Nephron progenitor cell (in vitro differentiated cells): Measurements from ENCODE around the gene TAF4.
"Not testable (repeated sequence)": the region's sequence is repeated elsewhere in the genome, so short reads cannot be mapped to it uniquely, and the experiment has no call there.

Experiments used
- DNase-seq: peaks from one replicate; pipeline ENCODE4 v3.0.0; 2021
- H3K27ac Mint-ChIP-seq: 2 replicates; pipeline ENCODE4 v1.8.0; 2021; ENCODE audit warnings: mild to moderate bottlenecking, moderate library complexity, mixed read lengths
- H3K27me3 Mint-ChIP-seq: 2 replicates; pipeline ENCODE4 v1.8.0; 2021; ENCODE audit warnings: mild to moderate bottlenecking, low read depth, mixed read lengths; ENCODE audit not compliant: poor library complexity
- H3K36me3 Mint-ChIP-seq: 2 replicates; pipeline ENCODE4 v1.8.0; 2021; ENCODE audit warnings: low read depth, mixed read lengths
- H3K4me1 Mint-ChIP-seq: 2 replicates; pipeline ENCODE4 v1.8.0; 2021; ENCODE audit warnings: mixed read lengths
- H3K4me3 Mint-ChIP-seq: 2 replicates; pipeline ENCODE4 v1.8.0; 2021; ENCODE audit warnings: mild to moderate bottlenecking, moderate library complexity, mixed read lengths
- H3K9me3 Mint-ChIP-seq: 2 replicates; pipeline ENCODE4 v1.8.0; 2021; ENCODE audit warnings: mild to moderate bottlenecking, moderate library complexity, mixed read lengths
- CTCF ChIP-seq: fragments of 200-600 bp; sonication (generic); IDR thresholded peaks from 2 replicates; pipeline ENCODE4 v1.5.0; 2021; ENCODE audit warnings: antibody characterized with exemption

The TAF4 gene

DNA sequence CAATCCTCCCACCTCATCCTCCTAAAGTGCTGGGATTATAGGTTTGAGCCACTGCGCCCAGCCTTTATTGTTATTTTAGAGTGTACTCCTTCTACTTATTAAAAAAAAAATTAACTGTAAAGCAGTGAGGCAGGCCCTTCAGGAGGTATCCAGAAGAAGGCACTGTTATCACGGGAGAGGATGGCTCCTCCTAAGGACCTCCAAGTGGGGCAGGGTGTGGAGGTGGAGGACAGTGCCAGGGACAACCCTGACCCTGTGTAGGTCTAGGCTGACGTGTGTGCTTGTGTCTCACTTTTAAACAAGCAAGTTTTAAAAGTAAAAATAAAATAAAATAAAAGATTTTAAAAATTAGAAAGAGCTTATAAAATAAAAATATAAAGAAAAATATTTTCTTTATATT is 23.7 kb upstream of the TAF4 start:
- no peaks in the 10 kb centered on the region for H3K36me3 Mint-ChIP-seq
- DNase-seq = no peak
- peaks cover 14% of the 10 kb centered on the region for H3K9me3 Mint-ChIP-seq
- H3K4me3 Mint-ChIP-seq = no peak overlapping the region
- peaks cover 33% of the 10 kb centered on the region for H3K27me3 Mint-ChIP-seq
- H3K27ac Mint-ChIP-seq = no peak overlapping the region
- no peak for TF ChIP-seq CTCF
- H3K4me1 Mint-ChIP-seq = no peaks in the 10 kb centered on the region

DNA sequence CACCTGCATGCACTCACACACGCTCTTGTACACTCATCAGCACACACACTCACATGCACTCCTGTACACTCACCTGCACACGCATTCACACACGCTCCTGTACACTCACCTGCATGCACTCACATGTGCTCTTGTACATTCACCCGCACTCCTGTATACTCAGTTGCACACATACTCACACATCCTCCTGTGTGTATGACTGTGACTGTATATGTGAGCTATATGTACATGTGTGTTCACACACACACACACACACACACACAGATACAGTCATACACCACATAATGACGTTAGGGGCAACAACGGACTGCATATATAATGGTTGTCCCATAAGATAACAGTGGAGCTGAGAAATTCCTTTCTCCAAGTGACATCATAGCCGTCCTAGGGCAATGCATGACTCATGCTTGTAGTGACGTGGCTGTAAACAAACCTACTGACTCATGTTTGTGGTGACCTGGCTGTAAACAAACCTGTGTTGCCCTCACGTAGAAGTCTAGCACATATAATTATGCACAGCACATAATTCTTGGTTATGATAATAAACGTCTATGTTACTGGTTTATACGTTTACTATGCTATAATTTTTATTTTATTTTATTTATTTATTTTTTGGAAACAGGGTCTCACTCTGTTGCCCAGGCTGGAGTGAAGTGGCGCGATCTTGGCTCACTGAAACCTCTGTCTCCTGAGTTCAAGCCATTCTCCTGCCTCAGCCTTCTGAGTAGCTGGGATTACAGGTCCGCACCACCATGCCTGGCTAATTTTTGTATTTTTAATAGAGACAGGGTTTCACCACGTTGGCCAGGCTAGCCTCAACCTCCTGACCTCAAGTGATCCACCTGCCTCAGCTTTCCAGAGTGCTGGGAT is 22.8 kb upstream of the TAF4 start:
- Mint-ChIP-seq H3K27me3 (peaks cover 37% of the 10 kb centered on the region), H3K4me3 (no peak overlapping the region), H3K4me1 (no peaks in the 10 kb centered on the region), H3K9me3 (peaks cover 14% of the 10 kb centered on the region), H3K36me3 (no peaks in the 10 kb centered on the region), H3K27ac (no peak overlapping the region)
- TF ChIP-seq CTCF = no peak
- no peak for DNase-seq

DNA sequence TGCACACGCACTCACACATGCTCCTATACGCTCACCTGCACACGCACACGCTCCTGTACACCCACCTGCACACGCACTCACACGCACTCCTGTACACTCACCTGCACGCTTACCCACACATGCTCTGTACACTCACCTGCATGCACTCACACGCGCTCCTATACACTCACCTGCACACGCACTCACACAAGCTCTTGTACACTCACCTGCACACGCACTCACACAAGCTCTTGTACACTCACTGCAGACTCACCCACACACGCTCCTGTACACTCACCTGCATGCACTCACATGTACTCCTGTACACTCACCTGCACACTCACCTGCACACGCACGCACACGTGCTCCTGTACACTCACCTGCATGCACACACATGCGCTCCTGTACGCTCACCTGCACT is 22.0 kb upstream of the TAF4 start:
- no peak for TF ChIP-seq CTCF
- Mint-ChIP-seq H3K27me3 (peaks cover 36% of the 10 kb centered on the region), H3K4me1 (no peaks in the 10 kb centered on the region), H3K4me3 (no peak overlapping the region), H3K9me3 (peaks cover 14% of the 10 kb centered on the region), H3K27ac (no peak overlapping the region), H3K36me3 (no peaks in the 10 kb centered on the region)
- DNase-seq = no peak

- H3K27ac Mint-ChIP-seq = no peak overlapping the region
Observed at GRCh38 chr20:62087227-62087626, 21.5 kb upstream of the TAF4 start.

GRCh38 chr20:62085206-62085605 is 19.5 kb upstream of the TAF4 start:
- Mint-ChIP-seq H3K9me3 (peaks cover 14% of the 10 kb centered on the region), H3K27me3 (peaks cover 29% of the 10 kb centered on the region), H3K27ac (no peak overlapping the region), H3K4me3 (no peak overlapping the region), H3K4me1 (peaks cover 5% of the 10 kb centered on the region), H3K36me3 (no peaks in the 10 kb centered on the region)
- DNase-seq = no peak
- no peak for TF ChIP-seq CTCF

More at GRCh38 chr20:62087227-62087626, 21.5 kb upstream of the TAF4 start:
- Mint-ChIP-seq H3K4me3 (no peak overlapping the region), H3K4me1 (no peaks in the 10 kb centered on the region), H3K27me3 (peaks cover 35% of the 10 kb centered on the region), H3K36me3 (no peaks in the 10 kb centered on the region), H3K9me3 (peaks cover 15% of the 10 kb centered on the region)
- no peak for TF ChIP-seq CTCF
- no peak for DNase-seq

- peaks cover 17% of the 10 kb centered on the region for H3K9me3 Mint-ChIP-seq
- not testable (repeated sequence) for H3K4me3 Mint-ChIP-seq, H3K36me3 Mint-ChIP-seq, H3K27ac Mint-ChIP-seq, DNase-seq, H3K4me1 Mint-ChIP-seq
- H3K27me3 Mint-ChIP-seq = peaks cover 26% of the 10 kb centered on the region
Observed at GRCh38 chr20:62084224-62084623, 18.5 kb upstream of the TAF4 start.
